GM13977 (cell line): ENCODE results near the gene ANKRD13C.

Source experiments
- DNase-seq: peaks from one replicate; pipeline ENCODE4 v3.0.0; 2012; ENCODE audit warnings: low spot score
- CTCF ChIP-seq: IDR thresholded peaks from 2 replicates; pipeline ENCODE4 v1.5.1; 2012; ENCODE audit warnings: mild to moderate bottlenecking, control low read depth; ENCODE audit not compliant: insufficient read depth; ENCODE audit errors: extremely low read depth, missing control alignments
- in situ Hi-C: fragments of 300-500 bp; cut with MboI; formaldehyde crosslinking; loops from one replicate; pipeline ENCODE4 v1.12.0; 2022; ENCODE audit warnings: low sequenced_read_pairs, low pct_unique_long_range_greater_than_20kb, mixed read lengths, inconsistent platforms; ENCODE audit not compliant: unreplicated experiment

The ANKRD13C gene

GRCh38 chr1:70247122-70247521 is 107.4 kb downstream of the ANKRD13C start:
- in situ Hi-C loops, result no loop called here
- no peak for DNase-seq
- TF ChIP-seq CTCF, result no peak

GRCh38 chr1:70239940-70240339 is 114.6 kb downstream of the ANKRD13C start:
- no peak for TF ChIP-seq CTCF
- in situ Hi-C loops, result no loop called here
- no peak for DNase-seq

GRCh38 chr1:70234733-70235132 is 119.8 kb downstream of the ANKRD13C start:
- DNase-seq, result no peak
- in situ Hi-C loops, result no loop called here

DNA sequence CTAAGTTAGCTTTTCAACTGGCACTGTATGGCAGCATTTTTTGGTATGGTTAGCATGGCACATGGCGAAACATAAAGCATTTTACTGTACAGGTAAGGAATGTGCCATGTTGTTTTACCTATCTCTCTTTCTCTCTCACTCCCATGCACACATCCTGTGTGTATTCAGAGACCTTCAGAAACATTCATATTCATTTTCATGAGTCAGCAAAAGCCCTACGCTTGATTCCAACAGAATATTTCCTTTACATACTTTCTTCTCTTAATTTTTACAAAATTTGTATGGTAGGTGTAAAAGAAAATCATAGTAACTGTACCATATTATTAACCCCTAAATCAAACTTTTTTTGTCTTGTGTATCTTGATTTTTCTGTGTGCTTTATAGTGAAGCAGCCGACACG is 123.0 kb downstream of the ANKRD13C start:
- in situ Hi-C loops, result no loop called here
- no peak for TF ChIP-seq CTCF
- DNase-seq, result no peak

More at GRCh38 chr1:70234733-70235132, 119.8 kb downstream of the ANKRD13C start:
- TF ChIP-seq CTCF, result no peak

DNA sequence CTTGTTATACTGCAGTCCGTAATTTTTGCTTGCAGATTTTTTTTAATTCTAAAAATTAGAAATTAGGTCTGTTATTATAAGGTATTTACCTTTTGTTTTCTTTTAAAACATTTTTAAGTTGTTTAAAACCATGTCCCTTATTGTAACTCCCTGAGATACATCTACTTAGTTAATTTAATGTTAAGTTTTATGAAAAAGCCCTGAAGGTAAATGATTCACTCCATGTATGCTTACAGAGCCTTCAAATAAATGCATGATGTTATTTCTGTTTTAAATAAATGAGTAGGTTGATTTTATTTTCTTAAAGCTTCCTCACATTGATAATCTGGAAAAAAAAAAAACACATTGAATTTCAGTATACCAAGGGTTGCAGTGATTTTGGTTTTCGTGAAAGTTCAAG is 125.9 kb downstream of the ANKRD13C start:
- in situ Hi-C loops, result no loop called here
- no peak for TF ChIP-seq CTCF
- DNase-seq, result no peak

GRCh38 chr1:70227439-70227838 is 127.1 kb downstream of the ANKRD13C start:
- TF ChIP-seq CTCF, result no peak
- DNase-seq, result no peak
- in situ Hi-C loops, result no loop called here

GRCh38 chr1:70224954-70225353 is 129.6 kb downstream of the ANKRD13C start:
- in situ Hi-C loops, result no loop called here

More at GRCh38 chr1:70224954-70225353, 129.6 kb downstream of the ANKRD13C start:
- no peak for DNase-seq
- no peak for TF ChIP-seq CTCF
